ENCODE measurements around the gene WTIP.
"Not testable (repeated sequence)": the region's sequence is repeated elsewhere in the genome, so short reads cannot be mapped to it uniquely, and the experiment has no call there.

Gene WTIP

GRCh38 chr19:34478496-34478895, 3.1 kb upstream of the WTIP start:
- in situ Hi-C loops (cut with MboI; ENCODE audit: low sequenced_read_pairs), result not testable (repeated sequence)

- in situ Hi-C loops (cut with MboI; ENCODE audit: low sequenced_read_pairs), result no loop called here
These were observed 2.2 kb upstream of the WTIP start for GRCh38 chr19:34479396-34479795.

GRCh38 chr19:34480491-34480890, 1.1 kb upstream of the WTIP start:
- in situ Hi-C loops (cut with MboI; ENCODE audit: low sequenced_read_pairs), result no loop called here

GRCh38 chr19:34481861-34482379, 362 bp downstream of the WTIP start:
- in situ Hi-C loops (cut with MboI; ENCODE audit: low sequenced_read_pairs), result no loop called here

- in situ Hi-C loops (cut with MboI; ENCODE audit: low sequenced_read_pairs), result no loop called here
These were observed 1.1 kb downstream of the WTIP start for GRCh38 chr19:34482380-34483250.

- in situ Hi-C loops (cut with MboI; ENCODE audit: low sequenced_read_pairs), result no loop called here
These were observed 2.8 kb downstream of the WTIP start for GRCh38 chr19:34484328-34484727.

GRCh38 chr19:34485831-34486230, 4.3 kb downstream of the WTIP start:
- in situ Hi-C loops (cut with MboI; ENCODE audit: low sequenced_read_pairs), result no loop called here

- in situ Hi-C loops (cut with MboI; ENCODE audit: low sequenced_read_pairs), result no loop called here
These were observed 6.1 kb downstream of the WTIP start for GRCh38 chr19:34487651-34488051.

- in situ Hi-C loops (cut with MboI; ENCODE audit: low sequenced_read_pairs), result no loop called here
These were observed 7.6 kb downstream of the WTIP start for GRCh38 chr19:34489175-34489574.

GRCh38 chr19:34490141-34490766, 8.7 kb downstream of the WTIP start:
- in situ Hi-C loops (cut with MboI; ENCODE audit: low sequenced_read_pairs), result no loop called here

GRCh38 chr19:34493038-34493648, 11.6 kb downstream of the WTIP start:
- in situ Hi-C loops (cut with MboI; ENCODE audit: low sequenced_read_pairs), result no loop called here

GRCh38 chr19:34493649-34494044, 12.1 kb downstream of the WTIP start:
- in situ Hi-C loops (cut with MboI; ENCODE audit: low sequenced_read_pairs), result no loop called here

GRCh38 chr19:34494601-34495000, 13.0 kb downstream of the WTIP start:
- in situ Hi-C loops (cut with MboI; ENCODE audit: low sequenced_read_pairs), result no loop called here

GRCh38 chr19:34495416-34495815, 13.9 kb downstream of the WTIP start:
- in situ Hi-C loops (cut with MboI; ENCODE audit: low sequenced_read_pairs), result no loop called here

GRCh38 chr19:34497112-34497805, 15.7 kb downstream of the WTIP start:
- in situ Hi-C loops (cut with MboI; ENCODE audit: low sequenced_read_pairs), result no loop called here

GRCh38 chr19:34499155-34499834, 17.7 kb downstream of the WTIP start:
- in situ Hi-C loops (cut with MboI; ENCODE audit: low sequenced_read_pairs), result no loop called here

- in situ Hi-C loops (cut with MboI; ENCODE audit: low sequenced_read_pairs), result no loop called here
These were observed 19.1 kb downstream of the WTIP start for GRCh38 chr19:34500656-34501120.

- in situ Hi-C loops (cut with MboI; ENCODE audit: low sequenced_read_pairs), result no loop called here
These were observed 20.1 kb downstream of the WTIP start for GRCh38 chr19:34501339-34502320.

Measured in HL-60/S4 treated with phorbol 12-myristate 13-acetate at 8.2 ng/mL for 4 days and 3 days (cell line).